ENCODE data around the gene PCSK7.

PCSK7 gene

GRCh38 chr11:117169736-117170135 is 62.1 kb downstream of the PCSK7 start:
- no peak for TF ChIP-seq POLR2AphosphoS5 (IDR thresholded peaks at IDR 0.05; ENCODE audit: low read depth, low read length)
- TF ChIP-seq, protein P1, sequence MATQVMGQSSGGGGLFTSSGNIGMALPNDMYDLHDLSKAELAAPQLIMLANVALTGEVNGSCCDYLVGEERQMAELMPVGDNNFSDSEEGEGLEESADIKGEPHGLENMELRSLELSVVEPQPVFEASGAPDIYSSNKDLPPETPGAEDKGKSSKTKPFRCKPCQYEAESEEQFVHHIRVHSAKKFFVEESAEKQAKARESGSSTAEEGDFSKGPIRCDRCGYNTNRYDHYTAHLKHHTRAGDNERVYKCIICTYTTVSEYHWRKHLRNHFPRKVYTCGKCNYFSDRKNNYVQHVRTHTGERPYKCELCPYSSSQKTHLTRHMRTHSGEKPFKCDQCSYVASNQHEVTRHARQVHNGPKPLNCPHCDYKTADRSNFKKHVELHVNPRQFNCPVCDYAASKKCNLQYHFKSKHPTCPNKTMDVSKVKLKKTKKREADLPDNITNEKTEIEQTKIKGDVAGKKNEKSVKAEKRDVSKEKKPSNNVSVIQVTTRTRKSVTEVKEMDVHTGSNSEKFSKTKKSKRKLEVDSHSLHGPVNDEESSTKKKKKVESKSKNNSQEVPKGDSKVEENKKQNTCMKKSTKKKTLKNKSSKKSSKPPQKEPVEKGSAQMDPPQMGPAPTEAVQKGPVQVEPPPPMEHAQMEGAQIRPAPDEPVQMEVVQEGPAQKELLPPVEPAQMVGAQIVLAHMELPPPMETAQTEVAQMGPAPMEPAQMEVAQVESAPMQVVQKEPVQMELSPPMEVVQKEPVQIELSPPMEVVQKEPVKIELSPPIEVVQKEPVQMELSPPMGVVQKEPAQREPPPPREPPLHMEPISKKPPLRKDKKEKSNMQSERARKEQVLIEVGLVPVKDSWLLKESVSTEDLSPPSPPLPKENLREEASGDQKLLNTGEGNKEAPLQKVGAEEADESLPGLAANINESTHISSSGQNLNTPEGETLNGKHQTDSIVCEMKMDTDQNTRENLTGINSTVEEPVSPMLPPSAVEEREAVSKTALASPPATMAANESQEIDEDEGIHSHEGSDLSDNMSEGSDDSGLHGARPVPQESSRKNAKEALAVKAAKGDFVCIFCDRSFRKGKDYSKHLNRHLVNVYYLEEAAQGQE (IDR thresholded peaks at IDR 0.05; ENCODE audit: insufficient read depth in 1 of 2, low read depth in 2 of 2, low read length in 2 of 2): no peak

- TF ChIP-seq, protein P1 (IDR thresholded peaks at IDR 0.05; ENCODE audit: insufficient read depth in 1 of 2, low read depth in 2 of 2, low read length in 2 of 2): no peak
- no peak for TF ChIP-seq SIN3A (IDR thresholded peaks at IDR 0.05; ENCODE audit: borderline replicate concordance, insufficient read depth, low read length)
- no peak for TF ChIP-seq POLR2AphosphoS5 (IDR thresholded peaks at IDR 0.05; ENCODE audit: low read depth, low read length)
- TF ChIP-seq FOXP2 (optimal IDR thresholded peaks at IDR 0.05; ENCODE audit: borderline replicate concordance, extremely low read depth, extremely low read length, insufficient read depth): no peak
- no peak for TF ChIP-seq TAF1 (IDR thresholded peaks at IDR 0.05; ENCODE audit: borderline replicate concordance, insufficient read depth, low read length)
Measured at GRCh38 chr11:117166491-117166890, 65.4 kb downstream of the PCSK7 start.

DNA sequence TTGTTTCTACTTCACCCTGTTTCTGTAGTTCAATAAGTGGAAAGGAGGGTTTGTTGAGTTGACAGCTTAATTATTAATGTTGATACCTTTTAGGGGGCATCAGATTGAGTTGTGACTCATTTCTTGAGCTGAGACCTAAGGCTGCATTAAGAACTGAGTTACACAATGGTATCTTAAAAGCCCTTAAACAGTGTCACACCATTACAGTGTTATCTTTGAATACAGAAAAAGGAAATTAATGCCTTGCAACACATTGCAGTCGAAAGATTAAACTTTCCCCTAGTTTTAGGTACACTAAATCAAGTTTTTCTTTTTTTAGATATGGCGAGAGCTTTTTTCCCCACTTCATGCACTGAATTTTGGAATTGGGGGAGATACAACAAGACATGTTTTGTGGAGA is 71.0 kb downstream of the PCSK7 start:
- TF ChIP-seq POLR2AphosphoS5 (IDR thresholded peaks at IDR 0.05; ENCODE audit: low read depth, low read length): no peak

- TF ChIP-seq TAF1 (IDR thresholded peaks at IDR 0.05; ENCODE audit: borderline replicate concordance, insufficient read depth, low read length): no peak
Measured at GRCh38 chr11:117159892-117160291, 72.0 kb downstream of the PCSK7 start.

DNA sequence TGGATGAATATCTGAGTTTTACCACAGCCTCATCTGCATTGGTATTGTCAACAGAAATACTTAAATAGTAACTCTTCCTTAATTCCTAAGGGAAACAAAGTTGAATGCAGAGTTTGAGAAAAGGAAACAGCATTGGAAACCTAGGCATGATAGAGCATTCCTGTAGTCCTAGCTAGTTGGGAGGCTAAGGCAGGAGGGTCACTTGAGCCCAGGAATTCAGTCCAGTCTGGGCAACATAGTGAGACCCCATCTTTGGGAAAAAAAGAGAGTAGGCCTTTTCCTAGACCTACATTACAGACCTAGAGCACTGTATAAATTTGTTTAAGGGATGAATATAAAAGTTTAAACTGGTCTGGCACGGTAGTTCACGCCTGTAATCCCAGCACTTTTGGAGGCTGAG is 74.4 kb downstream of the PCSK7 start:
- no peak for TF ChIP-seq SIN3A (IDR thresholded peaks at IDR 0.05; ENCODE audit: borderline replicate concordance, insufficient read depth, low read length)
- no peak for TF ChIP-seq TAF1 (IDR thresholded peaks at IDR 0.05; ENCODE audit: borderline replicate concordance, insufficient read depth, low read length)
- TF ChIP-seq, protein P1 (IDR thresholded peaks at IDR 0.05; ENCODE audit: insufficient read depth in 1 of 2, low read depth in 2 of 2, low read length in 2 of 2): no peak
- no peak for TF ChIP-seq POLR2AphosphoS5 (IDR thresholded peaks at IDR 0.05; ENCODE audit: low read depth, low read length)
- TF ChIP-seq FOXP2 (optimal IDR thresholded peaks at IDR 0.05; ENCODE audit: borderline replicate concordance, extremely low read depth, extremely low read length, insufficient read depth): no peak

- no peak for TF ChIP-seq SIN3A (IDR thresholded peaks at IDR 0.05; ENCODE audit: borderline replicate concordance, insufficient read depth, low read length)
- no peak for TF ChIP-seq FOXP2 (optimal IDR thresholded peaks at IDR 0.05; ENCODE audit: borderline replicate concordance, extremely low read depth, extremely low read length, insufficient read depth)
- no peak for TF ChIP-seq TAF1 (IDR thresholded peaks at IDR 0.05; ENCODE audit: borderline replicate concordance, insufficient read depth, low read length)
- TF ChIP-seq, protein P1 (IDR thresholded peaks at IDR 0.05; ENCODE audit: insufficient read depth in 1 of 2, low read depth in 2 of 2, low read length in 2 of 2): no peak
- TF ChIP-seq POLR2AphosphoS5 (IDR thresholded peaks at IDR 0.05; ENCODE audit: low read depth, low read length): no peak
Measured at GRCh38 chr11:117154468-117154867, 77.4 kb downstream of the PCSK7 start.
